Measurements from ENCODE around the gene RUSC2.
"Not testable (repeated sequence)": the region's sequence is repeated elsewhere in the genome, so short reads cannot be mapped to it uniquely, and the experiment has no call there.

RUSC2 gene

DNA sequence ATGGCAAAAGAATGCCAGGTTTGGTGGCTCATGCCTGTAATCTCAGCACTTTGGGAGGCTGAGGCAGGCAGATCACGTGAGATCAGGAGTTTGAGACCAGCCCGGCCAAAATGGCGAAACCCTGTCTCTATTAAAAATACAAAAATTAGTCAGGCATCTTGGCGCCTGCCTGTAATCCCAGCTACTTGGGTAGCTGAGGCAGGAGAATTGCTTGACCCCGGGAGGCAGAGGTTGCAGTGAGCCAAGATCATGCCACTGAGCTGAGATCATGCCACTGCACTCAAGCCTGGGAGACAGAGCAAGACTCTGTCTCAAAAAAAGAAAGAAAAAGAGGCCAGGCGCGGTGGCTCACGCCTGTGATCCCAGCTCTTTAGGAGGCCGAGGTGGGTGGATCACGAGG is 8.3 kb downstream of the RUSC2 start:
- not testable (repeated sequence) for DNase-seq

DNA sequence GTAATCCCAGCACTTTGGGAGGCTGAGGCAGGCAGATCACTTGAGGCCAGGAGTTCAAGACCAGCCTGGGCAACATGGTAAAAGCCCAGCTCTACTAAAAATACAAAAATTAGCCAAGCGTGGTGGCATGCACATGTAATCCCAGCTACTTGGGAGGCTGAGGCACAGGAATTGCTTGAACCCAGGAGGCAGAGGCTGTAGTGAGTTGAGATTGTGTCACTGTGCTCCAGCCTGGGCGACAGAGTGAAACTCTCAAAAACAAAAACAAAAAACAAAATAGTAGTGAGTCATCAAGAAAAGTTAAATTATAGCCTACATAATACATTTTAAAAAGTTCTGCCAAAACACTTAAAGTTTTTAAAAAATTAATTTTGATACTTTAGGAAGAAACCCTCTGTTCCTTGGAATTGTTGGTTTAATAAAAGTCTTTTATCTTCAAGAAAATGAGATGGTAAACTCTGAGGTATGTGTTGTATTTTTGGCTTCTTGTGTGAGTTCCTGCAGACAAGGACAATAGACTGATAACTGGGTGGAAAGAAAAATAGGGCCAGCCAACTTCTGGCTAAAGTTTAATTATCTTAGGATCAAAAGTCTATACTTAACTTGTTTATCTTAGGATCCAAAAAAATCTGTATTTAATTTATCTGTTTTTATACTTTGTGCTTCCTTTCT is 9.3 kb downstream of the RUSC2 start:
- DNase-seq, result no peak

DNA sequence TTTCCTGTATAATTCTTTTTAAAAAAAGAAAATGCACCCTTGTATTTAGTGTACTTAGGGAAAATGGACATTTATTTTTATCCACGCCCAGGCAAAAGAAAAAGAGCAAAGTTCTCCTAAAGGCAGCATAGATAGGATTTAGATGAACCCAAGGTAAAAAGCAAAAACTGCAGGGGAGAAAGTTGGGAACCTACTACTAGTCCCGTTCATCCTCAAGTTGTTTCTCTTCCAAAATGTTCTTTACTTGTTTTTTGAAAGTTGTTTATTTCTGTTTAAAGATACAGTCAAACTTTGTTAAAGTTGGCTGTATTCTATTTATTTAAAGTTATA is 9.8 kb downstream of the RUSC2 start:
- no peak for DNase-seq

DNA sequence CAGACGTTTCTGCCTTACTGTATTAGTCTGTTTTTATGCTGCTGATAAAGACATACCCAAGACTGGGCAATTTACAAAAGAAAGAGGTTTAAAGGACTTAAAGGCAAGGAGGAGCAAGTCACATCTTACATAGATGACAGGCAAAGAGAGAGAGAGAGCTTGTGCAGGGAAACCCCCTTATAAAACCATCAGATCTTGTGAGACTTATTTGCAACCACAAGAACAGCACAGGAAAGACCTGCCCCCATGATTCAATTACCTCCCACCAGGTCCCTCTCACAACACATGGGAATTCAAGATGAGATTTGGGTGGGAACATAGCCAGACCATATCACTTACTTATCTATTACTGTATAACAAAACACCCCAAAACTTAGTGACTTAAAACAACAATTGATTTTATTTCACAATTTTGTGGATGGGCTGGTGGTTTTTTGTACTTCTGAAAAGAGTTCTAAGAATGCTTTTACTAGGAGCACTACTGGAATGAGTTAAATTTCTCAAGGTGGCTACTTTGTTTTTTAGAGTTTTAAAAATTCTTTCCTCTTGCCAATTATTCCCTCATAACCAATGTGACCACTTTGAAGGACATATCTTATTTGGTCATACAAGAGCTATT is 10.3 kb downstream of the RUSC2 start:
- no peak for DNase-seq

DNA sequence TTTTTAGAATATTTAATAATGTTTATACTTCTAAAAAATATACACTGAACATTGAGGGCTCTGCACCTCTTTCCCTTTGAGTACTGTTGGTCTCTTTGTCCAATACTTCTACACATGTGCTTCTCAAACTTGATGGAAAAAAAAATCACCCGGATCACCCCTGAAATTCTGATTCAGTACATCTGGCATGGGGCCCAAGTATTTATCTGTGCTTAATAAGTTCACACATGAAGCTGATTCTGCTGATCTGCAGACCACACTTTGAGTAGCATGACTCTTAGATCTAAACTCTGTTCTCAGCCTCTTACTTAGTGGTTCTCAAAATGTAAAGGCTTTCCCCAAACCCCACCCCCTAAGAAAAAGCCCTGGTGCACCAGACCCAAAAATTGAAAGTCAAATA is 12.0 kb downstream of the RUSC2 start:
- DNase-seq, result no peak

DNA sequence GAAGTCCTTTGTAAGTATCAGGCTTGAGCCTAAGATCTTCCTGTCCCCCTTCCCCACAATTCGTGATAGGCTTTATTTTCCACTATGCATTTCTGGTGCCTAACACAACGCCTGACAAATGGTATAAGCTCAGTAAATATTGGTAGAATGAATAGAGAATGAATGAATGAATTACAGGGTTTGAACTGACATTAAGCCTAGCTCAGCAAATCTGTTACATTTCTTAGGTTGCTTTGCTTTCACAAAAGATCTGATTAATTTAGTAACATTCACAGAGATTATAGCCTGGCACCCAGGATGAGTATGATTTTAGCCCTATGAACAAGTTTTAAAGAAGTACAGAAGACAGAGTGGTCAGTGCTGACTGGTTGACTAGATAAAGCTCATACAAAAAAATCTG is 16.4 kb downstream of the RUSC2 start:
- DNase-seq, result no peak

DNA sequence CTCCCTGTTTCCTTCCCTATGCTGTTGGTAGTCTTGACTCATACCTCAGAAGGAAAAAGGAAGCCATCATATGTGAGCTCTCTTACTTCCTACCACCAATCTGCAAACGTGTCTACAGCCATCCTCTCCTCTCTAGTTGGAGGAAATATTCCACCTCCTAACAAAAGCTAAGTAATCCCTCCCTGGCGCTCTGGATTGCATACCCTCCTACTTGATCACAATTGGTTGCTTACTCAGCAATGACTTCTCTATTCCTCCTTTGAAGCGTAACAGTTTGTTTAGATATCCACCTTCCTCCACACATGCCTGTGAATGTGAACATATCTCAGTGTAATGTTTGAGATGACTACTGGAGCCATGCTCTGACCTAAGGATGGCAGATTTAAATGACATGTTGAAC is 18.2 kb downstream of the RUSC2 start:
- DNase-seq, result no peak

DNA sequence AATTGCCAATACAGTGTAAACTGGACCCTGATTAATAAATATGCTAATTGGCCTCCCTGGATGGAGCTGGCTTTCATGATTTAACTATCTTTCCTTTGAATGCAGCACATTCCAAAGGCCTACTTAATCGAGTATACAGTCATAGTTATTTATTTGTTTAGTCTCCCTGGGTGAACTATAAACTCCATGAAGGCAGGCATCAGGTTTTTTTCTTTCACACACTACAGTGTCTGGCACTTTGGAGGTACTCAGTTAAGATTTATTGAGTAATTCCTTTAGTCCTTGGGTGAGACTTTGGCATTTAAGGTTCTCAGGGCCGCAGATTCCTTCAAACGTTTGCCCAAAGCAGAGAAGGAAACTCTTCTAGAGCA is 20.5 kb downstream of the RUSC2 start:
- DNase-seq, result no peak

DNA sequence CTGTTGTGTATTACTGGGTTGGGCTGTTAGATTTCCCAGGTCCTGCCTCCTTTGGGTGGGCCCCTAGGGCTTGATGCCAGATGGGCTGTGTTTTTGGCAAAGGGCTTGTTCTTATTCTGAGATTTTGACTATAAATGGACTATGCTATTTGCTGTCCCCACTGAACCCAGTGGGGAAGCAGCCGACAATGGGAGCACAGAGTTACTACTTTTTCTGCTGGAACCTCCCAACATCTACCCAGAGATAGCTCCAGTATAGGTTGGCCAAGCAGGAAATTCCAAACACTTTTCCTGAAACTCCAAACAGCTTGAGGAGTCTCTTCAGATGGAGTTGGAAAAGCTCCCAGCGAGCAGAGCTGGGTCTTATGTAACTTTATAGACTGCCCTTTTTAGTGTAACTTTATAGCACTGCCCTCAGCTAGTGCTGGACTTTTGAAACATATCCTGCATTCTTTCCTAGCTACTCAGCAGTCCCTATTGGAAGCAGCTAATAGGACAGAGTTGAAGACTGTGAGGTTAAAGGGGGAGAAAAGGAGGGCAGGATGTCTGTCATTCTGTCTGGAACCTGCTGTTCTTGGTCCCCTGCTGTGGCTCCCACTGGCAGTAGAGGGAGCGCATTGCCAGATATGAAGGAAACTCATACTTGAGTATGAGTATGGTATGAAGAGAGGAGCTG is 21.0 kb downstream of the RUSC2 start:
- no peak for DNase-seq

DNA sequence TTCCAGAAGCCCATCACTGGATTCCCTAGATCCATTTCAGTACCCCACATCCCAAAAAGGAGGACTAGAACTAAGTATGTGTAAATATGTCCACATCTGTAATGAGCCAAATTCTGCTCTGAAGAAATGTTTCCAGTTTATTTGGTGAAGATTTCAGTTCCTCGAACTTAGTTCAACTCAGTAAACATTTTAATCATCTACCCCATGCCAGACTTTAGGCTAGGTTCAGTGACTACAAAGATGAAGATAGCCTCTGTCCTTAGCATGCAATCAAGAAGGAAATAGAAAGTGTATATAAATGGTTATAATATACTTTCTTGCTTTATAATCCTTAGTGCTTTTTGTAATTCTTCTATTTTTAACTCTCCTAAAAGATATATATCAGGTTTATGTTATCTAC is 21.5 kb downstream of the RUSC2 start:
- no peak for DNase-seq

DNA sequence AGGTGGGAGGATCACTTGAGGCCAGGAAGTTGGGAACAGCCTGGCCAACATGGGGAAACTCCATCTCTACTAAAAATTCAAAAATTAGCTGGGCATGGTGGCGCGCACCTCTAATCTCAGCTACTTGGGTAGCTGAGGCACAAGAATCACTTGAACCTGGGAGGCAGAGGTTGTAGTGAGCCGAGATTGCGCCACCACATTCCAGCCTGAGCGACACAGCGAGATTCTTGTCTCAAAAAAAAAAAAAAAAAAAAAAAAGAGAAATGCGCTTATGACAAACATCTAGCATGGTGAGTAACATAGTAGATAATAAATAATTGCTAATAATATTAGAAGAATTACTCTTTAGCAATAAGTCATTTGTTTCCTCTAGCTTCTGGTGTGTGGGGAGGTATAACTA is 25.9 kb downstream of the RUSC2 start:
- DNase-seq, result no peak

DNA sequence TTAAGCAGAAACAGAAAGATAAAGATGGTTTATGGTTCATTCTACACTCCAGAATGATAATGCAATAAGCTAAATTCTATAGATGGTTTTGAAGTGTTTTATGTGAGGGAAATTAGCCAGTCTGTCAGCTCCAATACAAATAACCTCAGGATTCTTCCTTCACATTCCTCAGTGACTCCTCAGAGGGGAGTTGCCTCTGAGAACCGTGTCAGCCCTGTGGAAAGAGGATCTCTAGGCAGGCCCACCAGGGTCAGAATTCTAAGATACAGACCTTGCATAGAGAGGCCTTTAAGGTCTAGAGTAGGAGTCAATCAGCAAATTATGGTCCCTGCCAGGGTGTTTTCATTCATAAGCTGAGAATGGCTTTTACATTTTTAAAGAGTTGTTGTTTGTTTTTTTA is 26.6 kb downstream of the RUSC2 start:
- no peak for DNase-seq

DNA sequence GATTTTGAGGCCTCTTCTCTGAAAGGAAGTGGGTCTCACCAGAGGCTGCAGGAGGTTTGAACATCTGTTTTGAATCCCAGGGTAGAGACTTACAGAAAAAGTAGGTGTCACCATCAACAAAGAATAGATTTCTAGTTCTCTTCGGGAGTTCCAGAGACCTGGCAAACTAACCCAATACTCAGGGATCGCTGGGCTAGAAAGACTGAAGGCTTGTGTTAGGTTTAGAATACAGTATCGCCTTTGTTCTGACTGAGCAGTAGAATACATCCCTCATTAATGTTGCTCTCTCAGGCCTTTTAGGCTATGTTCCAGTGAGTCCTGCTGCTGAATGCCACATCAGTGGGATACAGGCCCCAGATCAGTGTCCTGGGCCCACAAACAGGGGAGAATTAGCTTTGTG is 27.2 kb downstream of the RUSC2 start:
- no peak for DNase-seq

DNA sequence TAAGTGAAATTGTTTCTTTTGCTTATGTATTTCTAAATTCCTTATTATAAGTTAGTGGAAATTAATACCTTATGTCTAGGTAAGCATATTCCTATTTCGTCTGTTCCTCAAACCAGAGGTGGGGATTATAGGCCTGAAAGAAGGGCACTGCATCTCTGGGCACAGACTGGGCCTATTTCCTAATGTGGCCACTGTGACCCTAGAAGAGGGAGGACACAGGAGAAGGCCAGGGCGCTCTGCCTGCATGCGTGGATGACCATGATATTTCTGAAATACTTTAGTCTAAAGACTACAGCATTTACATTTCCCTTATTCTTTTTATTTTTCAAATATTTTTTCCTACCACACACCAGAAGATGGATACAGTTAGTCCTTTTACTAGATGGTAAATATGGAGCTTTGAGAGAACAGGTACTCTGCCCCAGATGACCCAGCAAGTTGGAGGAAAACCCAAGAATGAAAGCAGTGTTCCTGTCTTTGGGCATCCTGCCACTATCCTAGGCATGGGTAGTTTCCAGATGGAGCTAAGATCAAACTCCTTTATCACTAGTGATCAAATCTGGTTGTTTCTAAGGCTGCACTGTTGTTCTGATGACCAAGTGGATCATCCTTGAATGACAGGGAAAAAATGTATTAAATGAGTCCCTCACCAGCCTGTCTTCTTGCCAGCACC is 27.8 kb downstream of the RUSC2 start:
- DNase-seq, result no peak

DNA sequence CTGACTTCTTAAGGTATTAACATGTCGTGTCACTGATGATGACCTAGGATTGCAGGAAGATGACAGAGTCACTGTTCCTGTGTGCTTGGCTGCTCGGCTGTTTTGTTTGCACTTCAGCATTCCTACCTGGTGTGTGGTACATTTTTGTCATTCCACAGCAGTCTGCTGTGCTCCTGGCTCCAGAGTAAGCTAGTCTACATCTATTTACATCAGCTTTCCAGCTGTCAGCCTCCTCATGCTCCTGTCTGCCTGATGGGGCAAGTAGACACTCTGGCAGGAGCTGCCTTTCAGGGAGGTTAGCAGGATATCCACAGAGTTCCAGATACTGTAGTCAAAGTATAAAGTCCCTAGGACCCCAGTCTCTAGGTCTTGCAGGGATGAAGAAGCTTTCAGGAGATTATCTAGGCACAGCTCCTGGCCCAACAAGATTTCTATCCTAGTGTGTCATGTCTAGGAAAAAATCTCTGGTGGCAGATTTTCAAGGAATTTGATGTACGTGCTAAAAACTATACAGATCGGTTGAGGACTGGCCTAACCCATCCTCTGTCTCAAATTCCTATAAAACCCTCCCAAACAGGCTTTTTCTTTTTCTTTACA is 28.4 kb downstream of the RUSC2 start:
- no peak for DNase-seq

DNA sequence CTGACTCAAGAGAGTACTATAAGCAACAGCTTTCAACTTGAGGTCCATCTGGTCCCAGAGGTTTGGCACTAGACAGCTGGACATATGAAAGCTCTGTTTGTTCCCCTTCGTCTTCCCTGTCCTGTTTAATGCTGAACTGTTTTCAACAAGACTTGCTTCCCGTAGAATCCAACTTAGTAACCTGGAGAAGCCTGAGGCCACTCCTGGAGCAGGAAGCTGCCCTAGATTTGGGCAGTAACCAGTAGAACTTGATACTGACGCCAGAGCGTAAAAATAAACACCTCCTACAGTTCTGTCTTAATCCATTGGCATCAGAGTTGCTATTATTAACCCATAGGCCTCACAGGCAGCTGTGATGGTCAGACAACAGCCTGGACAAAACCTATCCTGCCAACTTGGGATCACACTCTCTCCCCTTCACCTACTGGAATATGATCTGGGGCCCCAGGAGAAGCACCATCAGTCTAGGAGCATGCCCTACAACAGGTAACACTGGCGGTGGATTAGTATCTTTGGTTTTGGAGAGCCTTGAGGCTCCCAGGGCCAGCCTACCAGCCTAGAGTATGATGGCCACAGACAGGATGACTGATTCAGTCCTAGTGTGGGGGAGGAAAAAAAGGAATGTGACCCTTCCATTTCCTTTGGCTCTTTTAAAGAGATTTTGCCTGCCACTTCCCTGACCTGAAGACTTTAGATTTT is 29.2 kb downstream of the RUSC2 start:
- DNase-seq, result no peak

DNA sequence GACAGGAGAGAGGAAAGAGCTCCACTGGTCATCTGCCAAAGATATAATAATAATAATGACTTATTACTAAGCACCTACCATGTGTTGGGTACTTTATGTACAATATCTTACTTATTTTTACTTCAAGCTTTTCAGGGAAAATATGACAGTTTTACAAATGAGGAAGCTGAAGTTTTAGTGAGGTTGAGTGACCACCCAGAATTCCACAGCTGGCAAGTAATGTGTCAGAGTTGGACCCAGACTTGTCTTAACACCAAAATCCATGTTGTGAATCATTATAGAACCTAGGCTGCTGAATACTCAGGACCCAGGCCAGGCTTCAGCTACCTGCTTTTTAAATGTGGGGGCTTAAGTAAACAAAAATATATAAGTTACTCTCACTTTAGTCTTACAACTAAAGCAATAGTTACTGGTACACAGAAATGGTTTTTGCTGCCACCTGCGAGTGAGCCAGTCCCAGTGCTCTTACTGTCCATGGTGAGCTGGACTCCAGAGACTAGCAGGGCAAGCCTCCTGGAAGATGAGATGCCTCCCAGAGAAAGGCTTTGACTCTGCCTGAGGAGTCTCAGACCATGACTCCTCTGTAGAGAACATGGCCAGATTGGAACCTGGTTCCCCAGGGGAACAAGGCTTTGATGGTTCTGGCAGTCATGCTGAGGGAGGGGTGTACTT is 29.9 kb downstream of the RUSC2 start:
- DNase-seq, result no peak

DNA sequence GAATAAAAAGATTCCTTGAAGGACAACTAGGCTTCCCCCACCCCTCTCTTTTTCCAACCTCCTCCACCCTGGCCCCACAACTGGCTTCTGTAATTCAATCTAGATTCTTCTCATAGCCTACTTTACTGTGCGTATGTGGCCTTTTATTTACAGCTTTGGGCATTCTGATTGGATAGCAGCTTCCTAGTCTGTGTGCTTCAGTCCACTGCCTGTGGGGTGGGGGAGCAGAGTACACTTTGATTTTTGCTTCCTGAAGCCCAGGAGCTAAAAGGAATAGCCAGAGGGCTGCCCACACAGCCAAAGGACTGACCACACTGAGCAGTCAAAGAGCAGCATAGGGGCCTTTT is 30.4 kb downstream of the RUSC2 start:
- DNase-seq, result no peak

DNA sequence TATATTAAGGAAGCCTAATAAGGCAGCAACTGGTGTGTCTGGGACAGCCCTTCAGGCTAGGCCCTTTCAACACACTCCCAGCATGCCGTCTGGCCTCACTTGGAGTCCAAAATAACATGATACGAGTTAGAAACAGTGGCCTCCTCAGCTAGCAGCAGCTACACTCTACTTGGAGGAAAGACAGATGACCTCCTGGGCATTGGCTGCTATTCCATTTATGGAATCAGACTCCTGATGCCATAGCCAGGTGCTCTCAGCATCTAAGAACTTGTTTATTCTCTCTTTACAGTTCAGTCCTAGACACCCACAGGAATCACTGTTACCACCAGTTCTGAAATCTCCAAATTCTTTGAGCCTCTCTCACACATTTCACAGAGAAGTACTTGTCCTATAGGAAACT is 31.8 kb downstream of the RUSC2 start:
- DNase-seq, result no peak

DNA sequence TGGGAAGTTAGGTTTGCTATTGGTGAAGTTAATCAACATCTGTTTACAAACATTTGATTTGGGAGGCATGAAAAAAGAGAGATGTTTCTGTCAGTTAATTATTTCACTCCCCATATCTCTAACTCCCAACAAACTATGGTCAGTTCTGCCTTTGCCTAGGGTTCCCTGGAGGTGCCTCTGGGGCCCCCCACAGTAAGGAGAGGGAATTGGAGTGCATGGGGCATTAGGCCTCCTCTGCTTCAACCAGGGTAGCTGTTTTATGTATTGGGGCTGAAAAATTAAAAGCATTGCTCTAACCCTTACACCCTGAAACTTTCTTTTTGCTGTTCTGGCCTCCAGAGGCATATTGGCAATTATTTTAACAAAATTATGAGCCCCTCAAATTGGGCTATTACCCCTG is 32.3 kb downstream of the RUSC2 start:
- DNase-seq, result no peak

DNA sequence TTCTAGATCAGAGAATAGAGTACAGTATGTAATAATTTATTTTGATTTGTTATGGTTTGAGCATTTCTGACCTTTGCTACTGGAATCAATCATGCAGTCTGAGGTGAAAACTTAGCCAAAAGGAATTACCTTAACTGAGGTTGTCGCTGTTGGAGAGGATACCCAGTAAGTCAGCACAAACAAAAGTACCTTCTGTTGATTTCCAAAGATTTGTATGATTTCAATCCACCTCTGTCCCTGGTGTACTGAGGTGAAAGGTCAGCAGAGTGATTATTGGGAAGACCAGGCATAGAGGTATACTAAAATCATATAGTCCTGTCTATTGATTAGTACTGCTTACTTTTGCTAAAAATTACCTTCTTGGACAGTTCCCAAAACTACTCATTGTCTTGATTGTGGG is 32.8 kb downstream of the RUSC2 start:
- DNase-seq, result no peak

DNA sequence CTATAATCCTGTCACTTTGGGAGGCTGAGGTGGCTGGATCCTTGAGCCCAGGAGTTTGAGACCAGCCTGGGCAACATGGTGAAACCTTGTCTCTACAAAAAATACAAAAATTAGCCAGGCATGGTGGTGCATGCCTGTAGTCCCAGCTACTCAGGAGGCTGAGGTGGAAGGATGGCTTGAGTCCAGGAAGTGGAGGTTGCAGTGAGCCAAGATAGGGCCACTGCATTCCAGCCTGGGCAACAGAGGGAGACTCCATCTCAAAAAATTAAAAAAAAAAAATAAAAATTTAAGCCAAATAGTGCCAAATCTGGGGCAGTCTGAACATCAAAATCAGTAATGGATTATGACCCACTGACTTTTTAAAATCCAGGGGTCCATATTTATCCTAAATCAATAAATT is 33.6 kb downstream of the RUSC2 start:
- not testable (repeated sequence) for DNase-seq

All from NCI-H524 (cell line).